Measurements from ENCODE around the gene FSD1. TPM values are rescaled to one million over a fixed set of nuclear protein-coding genes. Genes with fewer than 3 reads are reported as not detected.
A peak's percentile ranks its signal among the peaks of the same experiment; 100 is the strongest.

FSD1 gene
- total and polyA plus RNA-seq, 9 of the 15 experiments (the other 6 are each of a cell fraction or from before 2014, with no cell fraction given), result 0.11 to 1.9 (median 0.94) TPM; not detected in 1

GRCh38 chr19:4310247-4311121 is 6.1 kb downstream of the FSD1 start (continued):
- TF ChIP-seq HMGXB4 (CRISPR knock-in tag; IDR thresholded peaks at IDR 0.05) (no peak; the same call in 1 of the 2 replicates), RCOR1 (IDR thresholded peaks at IDR 0.05; ENCODE audit: borderline replicate concordance in 1 of 2, low read depth in 2 of 2, low read length in 2 of 2) (0 out of 4 replicates have a peak, but pooled peaks of 1 of the 2 experiments have one; percentile 15), ZMIZ1 (IDR thresholded peaks at IDR 0.05; ENCODE audit: low read depth in 2 of 2, low read length in 2 of 2) (no peak), JUNB (CRISPR knock-in tag; conservative IDR thresholded peaks at IDR 0.05) (no peak), ZNF263 (CRISPR knock-in tag; IDR thresholded peaks at IDR 0.05; ENCODE audit: borderline replicate concordance) (0 out of 2 replicates have a peak, but pooled peaks have one; percentile 82), ARHGAP35 (IDR thresholded peaks at IDR 0.05; ENCODE audit: partially characterized antibody) (no peak), CAMTA2 (CRISPR knock-in tag; conservative IDR thresholded peaks at IDR 0.05) (no peak), ZNF143 (CRISPR knock-in tag; IDR thresholded peaks at IDR 0.05) (no peak), HNRNPLL (IDR thresholded peaks at IDR 0.05; ENCODE audit: low read depth, low read length, poor library complexity, severe bottlenecking) (no peak), AFF1 (IDR thresholded peaks at IDR 0.05; ENCODE audit: low read depth in 1 of 2, partially characterized antibody in 2 of 2) (no peak), TFE3 (CRISPR knock-in tag; IDR thresholded peaks at IDR 0.05) (no peak), SMARCC2 (IDR thresholded peaks at IDR 0.05; ENCODE audit: low read depth) (no peak)
